C4-2B (cell line): ENCODE data around the gene CRIP1.

Experiments used
- H3K27ac ChIP-seq: fragments of 450-650 bp; 2 replicates; pipeline ENCODE4 v1.5.1; 2017
- CTCF ChIP-seq: fragments of 450-650 bp; conservative IDR thresholded peaks from 2 replicates; pipeline ENCODE4 v1.5.1; 2017; ENCODE audit warnings: mild to moderate bottlenecking
- ZFX ChIP-seq: fragments of 450-650 bp; IDR thresholded peaks from 2 replicates; pipeline ENCODE4 v1.6.1; 2017

The CRIP1 gene

GRCh38 chr14:105480807-105481801 lies 5.6 kb upstream of the CRIP1 start:
- peak overlapping the region; percentile 91 for H3K27ac ChIP-seq

GRCh38 chr14:105481886-105482457 lies 4.7 kb upstream of the CRIP1 start:
- no peak for TF ChIP-seq ZFX
- no peak for TF ChIP-seq CTCF
- peak overlapping the region; percentile 91 for H3K27ac ChIP-seq

More at GRCh38 chr14:105480807-105481801, 5.6 kb upstream of the CRIP1 start:
- peak; percentile 99 for TF ChIP-seq CTCF
- no peak for TF ChIP-seq ZFX

- peak overlapping the region; percentile 91 for H3K27ac ChIP-seq
- no peak for TF ChIP-seq CTCF
- TF ChIP-seq ZFX, result no peak
Measured at GRCh38 chr14:105482486-105483110, 4.1 kb upstream of the CRIP1 start.

- H3K27ac ChIP-seq, result peak overlapping the region; percentile 91
- TF ChIP-seq ZFX (no peak), CTCF (no peak)
Measured at GRCh38 chr14:105483300-105484068, 3.2 kb upstream of the CRIP1 start.

GRCh38 chr14:105484069-105484996 lies 2.4 kb upstream of the CRIP1 start:
- peak overlapping the region; percentile 91 for H3K27ac ChIP-seq
- no peak for TF ChIP-seq CTCF
- no peak for TF ChIP-seq ZFX

GRCh38 chr14:105484997-105485393 lies 1.7 kb upstream of the CRIP1 start:
- no peak for TF ChIP-seq CTCF
- H3K27ac ChIP-seq, result no peak overlapping the region
